SK-N-SH (cell line): ENCODE measurements around the gene BTF3L4.

Experiments
- CTCF ChIP-seq: fragments of 200-600 bp; sonication (generic); IDR thresholded peaks from 2 replicates; pipeline ENCODE4 v1.6.1; 2017; ENCODE audit warnings: antibody characterized with exemption, mild to moderate bottlenecking, moderate library complexity
- EZH2phosphoT487 ChIP-seq: fragments of 200-600 bp; sonication (generic); IDR thresholded peaks from 2 replicates; pipeline ENCODE4 v1.6.1; 2017; ENCODE audit warnings: low read depth, mixed run types, mild to moderate bottlenecking, antibody characterized with exemption, moderate library complexity, borderline replicate concordance
- JUND ChIP-seq: IDR thresholded peaks from 2 replicates; pipeline ENCODE4 v1.4.0; 2012
- NFIC ChIP-seq: IDR thresholded peaks from 2 replicates; pipeline ENCODE4 v1.4.0; 2012; ENCODE audit warnings: borderline replicate concordance
- RAD21 ChIP-seq: IDR thresholded peaks from 2 replicates; pipeline ENCODE4 v1.6.1; 2012; ENCODE audit warnings: mild to moderate bottlenecking, low read length
- RCOR1 ChIP-seq: fragments of 150-350 bp; IDR thresholded peaks from 2 replicates; pipeline ENCODE4 v1.6.1; 2017; ENCODE audit warnings: antibody characterized with exemption, low read length
- SMC3 ChIP-seq: IDR thresholded peaks from 2 replicates; pipeline ENCODE4 v1.6.1; 2012; ENCODE audit warnings: low read depth, low read length, improper control_type of control experiment
- TAF1 ChIP-seq: IDR thresholded peaks from 2 replicates; pipeline ENCODE4 v1.6.1; 2012; ENCODE audit warnings: low read depth, mild to moderate bottlenecking, low read length, moderate library complexity, borderline replicate concordance

- TF ChIP-seq CTCF = peak; percentile 87
- TF ChIP-seq JUND = no peak
- TF ChIP-seq EZH2phosphoT487 = no peak
- TF ChIP-seq TAF1 = no peak
- TF ChIP-seq RAD21 = peak; percentile 90
- TF ChIP-seq NFIC = no peak
- TF ChIP-seq SMC3 = peak; percentile 81
- TF ChIP-seq RCOR1 = no peak
Observed at GRCh38 chr1:52127181-52128180, 71.4 kb downstream of the BTF3L4 start.
